Left lung (tissue), 10 donors: ENCODE data around the gene MUC22. TPM values are rescaled to one million over a fixed set of nuclear protein-coding genes. Genes with fewer than 3 reads are reported as not detected.

Experiments used
- ATAC-seq: fragments of 200-7000 bp; cut with Tn5 transposase; one replicate; pipeline ENCODE4 v1.9.1; 2020; ENCODE audit warnings: moderate library complexity
- DNase-seq, 4 donors: peaks; one replicate each; pipeline ENCODE4 v3.0.0-alpha.2; 2013 to 2020
- H3K27ac ChIP-seq, 2 donors: fragments of 200-600 bp; sonication (generic) in 1 of 2; one replicate each; pipeline versions ENCODE4 v1.5.0 to v1.8.0; 2020 to 2021
- H3K27me3 ChIP-seq, 2 donors: fragments of 200-600 bp; sonication (generic) in 1 of 2; one replicate each; pipeline versions ENCODE4 v1.5.0 to v1.8.0; 2020 to 2021
- H3K36me3 ChIP-seq, 2 donors: fragments of 200-600 bp; sonication (generic) in 1 of 2; one replicate each; pipeline versions ENCODE4 v1.5.0 to v1.8.0; 2020 to 2021
- H3K4me1 ChIP-seq, 2 donors: fragments of 200-600 bp; one replicate each; pipeline ENCODE4 v1.8.0; 2021
- H3K4me3 ChIP-seq, 2 donors: fragments of 200-600 bp; sonication (generic) in 1 of 2; one replicate each; pipeline versions ENCODE4 v1.5.0 to v1.8.0; 2020 to 2021; ENCODE audit warnings: mild to moderate bottlenecking in 1 of 2
- H3K9me3 ChIP-seq, 2 donors: fragments of 200-600 bp; sonication (generic) in 1 of 2; one replicate each; pipeline versions ENCODE4 v1.5.0 to v1.8.0; 2020 to 2021
- CTCF ChIP-seq, 2 donors: fragments of 200-600 bp; sonication (generic) in 1 of 2; IDR thresholded peaks; one replicate each; pipeline versions ENCODE4 v1.5.0 to v1.8.0; 2021; ENCODE audit warnings: antibody characterized with exemption in 2 of 2
- intact Hi-C, 2 donors: fragments of 100-400 bp; cut with DNase I; formaldehyde crosslinking; loops; one replicate each; pipeline versions ENCODE4 v1.11.2 to v1.14.2; 2022
- polyA plus RNA-seq, 6 donors: library from polyadenylated mRNA; unstranded; fragments of 120-200 nt; gene quantifications; one replicate each; pipeline ENCODE4 v1.2.1, GENCODE V29; 2013; ENCODE audit not compliant: insufficient read length in 6 of 6
- total RNA-seq, 2 donors: library from RNA; stranded (reverse); fragmentation: NEBNext Ultra II Directional; extraction: Animal tissue kit (Norgen Biotek cat#: 25700); gene quantifications; one replicate each; pipeline ENCODE4 v1.2.1, GENCODE V29; 2021
- donor health status: DM: no; HTN: yes; CAD: no.
- donor health status: DM: no; HTN: no; CAD: no.

Gene MUC22
- total and polyA plus RNA-seq, 8 donors = 0.20 TPM; not detected in 7

DNA sequence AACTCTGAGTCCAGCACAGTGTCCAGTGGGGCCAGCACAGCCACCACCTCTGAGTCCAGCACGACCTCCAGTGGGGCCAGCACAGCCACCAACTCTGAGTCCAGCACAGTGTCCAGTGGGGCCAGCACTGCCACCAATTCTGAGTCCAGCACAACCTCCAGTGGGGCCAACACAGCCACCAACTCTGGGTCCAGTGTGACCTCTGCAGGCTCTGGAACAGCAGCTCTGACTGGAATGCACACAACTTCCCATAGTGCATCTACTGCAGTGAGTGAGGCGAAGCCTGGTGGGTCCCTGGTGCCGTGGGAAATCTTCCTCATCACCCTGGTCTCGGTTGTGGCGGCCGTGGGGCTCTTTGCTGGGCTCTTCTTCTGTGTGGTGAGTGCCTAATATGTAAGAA is 23.0 kb upstream of the MUC22 start:
- intact Hi-C loops = no loop called here
- Histone ChIP-seq H3K36me3 (no peaks in the 10 kb centered on the region), H3K4me3 (no peak overlapping the region), H3K9me3 (no peaks in the 10 kb centered on the region), H3K4me1 (no peaks in the 10 kb centered on the region), H3K27me3 (no peaks in the 10 kb centered on the region), H3K27ac (no peak overlapping the region)
- no peak for TF ChIP-seq CTCF (IDR thresholded peaks at IDR 0.05)
- no peak for DNase-seq
- no peak for ATAC-seq

GRCh38 chr6:30988209-30988825 is 22.0 kb upstream of the MUC22 start:
- no peaks in the 10 kb centered on the region for H3K4me1 ChIP-seq
- ATAC-seq (no peak), DNase-seq (no peak)
- no peaks in the 10 kb centered on the region for H3K36me3 ChIP-seq
- H3K4me3 ChIP-seq = no peak overlapping the region
- no peaks in the 10 kb centered on the region for H3K27me3 ChIP-seq
- intact Hi-C loops = no loop called here
- no peak for TF ChIP-seq CTCF (IDR thresholded peaks at IDR 0.05)
- no peaks in the 10 kb centered on the region for H3K9me3 ChIP-seq
- H3K27ac ChIP-seq = no peak overlapping the region

- Histone ChIP-seq H3K36me3 (no peaks in the 10 kb centered on the region), H3K4me3 (no peak overlapping the region), H3K27me3 (no peaks in the 10 kb centered on the region), H3K27ac (no peak overlapping the region), H3K9me3 (no peaks in the 10 kb centered on the region), H3K4me1 (no peaks in the 10 kb centered on the region)
- no peak for TF ChIP-seq CTCF (IDR thresholded peaks at IDR 0.05)
- ATAC-seq = no peak
- no peak for DNase-seq
- intact Hi-C loops = no loop called here
Measured at GRCh38 chr6:30990422-30991086, 19.7 kb upstream of the MUC22 start.

DNA sequence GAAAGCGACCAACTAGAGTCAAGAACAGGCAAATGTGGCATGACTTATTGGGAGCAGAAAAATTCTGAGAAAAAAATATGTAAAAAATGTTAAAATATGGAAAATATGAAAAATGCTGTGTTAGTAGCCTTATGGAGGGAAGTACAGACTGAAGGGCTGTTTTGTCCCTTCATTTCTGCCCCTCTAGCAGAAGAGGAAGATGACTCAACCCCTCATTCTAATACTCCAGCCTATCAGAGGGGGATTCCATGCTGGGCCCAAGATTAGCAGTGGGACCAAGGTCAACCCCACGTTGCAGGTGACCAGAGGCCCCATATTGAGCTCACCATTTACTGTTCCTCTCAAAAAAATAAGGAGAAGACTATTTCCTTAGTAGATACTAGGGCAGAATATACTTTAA is 18.4 kb upstream of the MUC22 start:
- intact Hi-C loops = no loop called here
- DNase-seq = no peak
- no peak for ATAC-seq
- H3K27ac ChIP-seq = no peak overlapping the region
- no peak overlapping the region for H3K4me3 ChIP-seq
- H3K9me3 ChIP-seq = no peaks in the 10 kb centered on the region
- no peaks in the 10 kb centered on the region for H3K4me1 ChIP-seq
- no peak for TF ChIP-seq CTCF (IDR thresholded peaks at IDR 0.05)
- no peaks in the 10 kb centered on the region for H3K36me3 ChIP-seq
- no peaks in the 10 kb centered on the region for H3K27me3 ChIP-seq

DNA sequence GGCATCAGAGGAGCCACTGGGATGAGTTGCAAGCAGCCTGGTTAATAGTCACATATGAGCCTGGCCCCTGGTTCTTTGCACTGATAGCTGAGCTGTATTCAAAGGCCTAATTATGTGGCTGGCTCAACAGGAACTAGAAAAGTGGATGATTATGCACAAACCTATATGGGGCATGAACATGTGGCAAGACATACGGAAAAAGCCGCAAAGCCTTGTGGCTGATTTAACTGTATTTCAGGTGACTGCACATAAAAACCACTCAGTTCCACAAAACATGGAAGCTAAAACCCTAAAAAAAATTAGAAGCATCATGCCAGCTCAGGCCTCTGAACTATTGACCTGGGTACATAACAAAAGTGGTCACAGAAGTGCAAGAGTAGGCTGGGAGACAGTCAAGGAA is 13.0 kb upstream of the MUC22 start:
- Histone ChIP-seq H3K4me1 (no peaks in the 10 kb centered on the region), H3K27me3 (no peaks in the 10 kb centered on the region), H3K9me3 (no peaks in the 10 kb centered on the region), H3K36me3 (no peaks in the 10 kb centered on the region), H3K27ac (no peak overlapping the region), H3K4me3 (no peak overlapping the region)
- intact Hi-C loops = no loop called here
- DNase-seq (no peak), ATAC-seq (no peak)
- no peak for TF ChIP-seq CTCF (IDR thresholded peaks at IDR 0.05)
